KOPT-K1 (cell line): ENCODE measurements around the gene TMEM163.
"Not testable (repeated sequence)": the region's sequence is repeated elsewhere in the genome, so short reads cannot be mapped to it uniquely, and the experiment has no call there.

Source experiments
- H3K27ac ChIP-seq: fragments of 200-600 bp; sonication (generic); 2 replicates; pipeline ENCODE4 v1.5.1; 2016; ENCODE audit warnings: antibody characterized with exemption, mild to moderate bottlenecking, low read depth, low read length; ENCODE audit not compliant: poor library complexity, severe bottlenecking
- H3K36me3 ChIP-seq: fragments of 200-600 bp; sonication (generic); 2 replicates; pipeline ENCODE4 v1.5.1; 2017; ENCODE audit warnings: antibody characterized with exemption, mild to moderate bottlenecking, low read length, moderate library complexity; ENCODE audit not compliant: insufficient read depth
- H3K9me3 ChIP-seq: fragments of 200-600 bp; sonication (generic); 2 replicates; pipeline ENCODE4 v1.5.1; 2017; ENCODE audit warnings: antibody characterized with exemption, low read length, mild to moderate bottlenecking; ENCODE audit not compliant: insufficient read depth, poor library complexity, severe bottlenecking

TMEM163 gene

DNA sequence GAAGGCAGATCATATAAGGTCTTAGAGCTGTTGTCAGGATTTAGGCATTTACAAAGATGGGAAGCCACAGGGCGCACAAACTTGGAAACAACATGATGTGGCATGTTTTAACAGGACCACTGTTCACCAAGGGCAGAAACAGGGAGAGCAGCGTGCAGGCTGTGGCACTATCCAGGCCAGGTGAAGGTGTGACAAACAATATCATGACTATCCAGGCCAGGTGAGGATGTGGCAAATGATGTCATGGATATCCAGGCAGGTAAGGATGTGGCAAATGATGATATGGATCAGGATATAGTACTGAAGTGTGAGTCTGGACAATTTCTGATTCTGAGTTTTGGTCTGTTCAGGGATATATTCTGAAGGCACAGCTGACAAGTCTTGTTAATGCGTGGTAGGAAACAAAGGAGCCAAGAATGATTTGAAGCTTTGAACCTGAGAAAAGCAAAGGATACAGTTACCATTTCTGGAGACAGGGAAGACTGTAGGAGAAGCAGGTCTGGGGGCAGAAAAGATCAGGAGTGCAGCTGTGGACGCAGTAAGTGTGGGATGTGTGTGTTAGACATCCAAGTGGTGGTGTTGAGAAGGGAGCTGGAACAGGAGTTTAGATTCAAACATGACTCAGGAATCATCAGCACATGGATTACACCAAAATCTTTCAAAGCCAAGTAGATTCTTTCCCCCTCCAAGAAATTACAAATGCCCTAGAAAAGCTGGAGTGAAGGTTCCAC, 205.9 kb downstream of the TMEM163 start:
- H3K9me3 ChIP-seq: no peaks in the 10 kb centered on the region
- H3K27ac ChIP-seq: no peak overlapping the region
- H3K36me3 ChIP-seq: no peaks in the 10 kb centered on the region

DNA sequence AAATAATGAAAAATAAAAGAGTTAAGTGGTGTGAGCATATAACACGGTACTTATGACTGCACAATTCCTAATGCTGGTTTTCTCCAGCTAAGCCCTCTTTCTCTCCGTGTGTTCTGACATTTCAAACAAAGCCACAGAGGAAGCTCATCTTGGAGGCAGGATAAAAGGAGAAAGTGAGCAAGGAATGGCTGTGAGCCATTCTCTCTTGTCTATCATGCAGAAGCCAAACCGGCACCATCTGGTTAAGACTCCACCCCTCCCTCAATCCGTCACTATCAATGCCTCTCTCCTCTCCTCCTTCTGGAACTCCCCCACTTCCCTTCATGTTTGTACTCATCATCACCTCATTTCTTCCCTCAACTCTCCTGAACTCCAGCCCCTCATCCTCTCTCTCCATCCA, 210.4 kb downstream of the TMEM163 start:
- Histone ChIP-seq H3K36me3 (no peaks in the 10 kb centered on the region), H3K9me3 (no peaks in the 10 kb centered on the region)

DNA sequence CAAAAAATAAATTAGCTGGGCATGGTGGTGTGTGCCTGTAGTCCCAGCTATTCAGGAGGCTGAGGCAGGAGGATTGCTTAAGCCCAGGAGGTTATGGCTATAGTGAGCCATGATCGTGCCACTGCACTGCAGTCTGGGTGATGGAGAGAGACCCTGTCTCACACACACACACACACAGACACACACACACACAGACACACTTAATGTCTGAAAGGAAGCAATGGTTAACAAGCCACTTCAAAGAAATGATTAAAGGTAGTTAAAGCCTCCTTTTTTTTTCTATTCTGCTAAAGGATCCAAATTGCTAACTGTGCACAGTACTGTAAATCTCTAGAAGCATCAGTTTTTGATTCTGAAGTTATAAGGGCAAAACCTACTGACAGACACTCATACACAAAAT, 211.1 kb downstream of the TMEM163 start:
- H3K36me3 ChIP-seq: no peaks in the 10 kb centered on the region
- H3K27ac ChIP-seq: no peak overlapping the region
- H3K9me3 ChIP-seq: no peaks in the 10 kb centered on the region

More for the DNA sequence above, 210.4 kb downstream of the TMEM163 start:
- no peak overlapping the region for H3K27ac ChIP-seq

DNA sequence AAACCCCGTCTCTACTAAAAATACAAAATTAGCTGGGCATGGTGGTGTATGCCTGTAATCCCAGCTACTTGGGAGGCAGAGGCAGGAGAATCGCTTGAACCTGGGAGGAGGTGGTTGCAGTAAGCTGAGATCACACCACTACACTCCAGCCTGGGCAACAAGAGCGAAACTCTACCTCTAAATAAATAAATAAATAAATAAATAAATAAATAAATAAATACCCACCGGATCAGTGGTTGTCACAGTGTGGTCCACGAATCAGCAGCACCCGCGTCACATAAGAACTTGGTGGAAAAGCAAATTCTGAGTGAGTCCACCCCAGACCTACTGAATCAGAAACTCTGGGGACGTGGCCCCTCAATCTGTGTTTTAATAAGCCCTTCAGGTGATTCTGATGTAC, 211.6 kb downstream of the TMEM163 start:
- H3K27ac ChIP-seq, H3K36me3 ChIP-seq, H3K9me3 ChIP-seq: not testable (repeated sequence)

DNA sequence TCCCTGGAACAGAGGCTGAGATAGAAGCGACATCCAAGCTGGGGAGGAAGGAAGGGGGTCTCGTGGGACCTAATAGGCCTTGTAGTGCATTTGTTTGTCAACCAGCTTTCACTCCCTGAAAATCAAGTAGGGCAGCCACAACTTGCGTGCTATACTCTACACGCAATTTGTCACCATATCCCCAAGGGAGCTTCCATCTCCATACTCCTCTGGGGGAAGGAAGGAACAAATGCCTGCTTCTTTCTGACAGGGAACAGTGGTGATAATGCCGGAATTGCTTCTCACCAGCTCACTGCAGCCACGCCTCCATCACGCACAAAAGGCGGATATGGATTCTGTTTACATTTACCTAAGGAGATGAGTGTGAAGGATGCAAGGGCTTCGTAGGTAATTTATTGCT, 213.4 kb downstream of the TMEM163 start:
- no peak overlapping the region for H3K27ac ChIP-seq
- no peaks in the 10 kb centered on the region for H3K9me3 ChIP-seq

DNA sequence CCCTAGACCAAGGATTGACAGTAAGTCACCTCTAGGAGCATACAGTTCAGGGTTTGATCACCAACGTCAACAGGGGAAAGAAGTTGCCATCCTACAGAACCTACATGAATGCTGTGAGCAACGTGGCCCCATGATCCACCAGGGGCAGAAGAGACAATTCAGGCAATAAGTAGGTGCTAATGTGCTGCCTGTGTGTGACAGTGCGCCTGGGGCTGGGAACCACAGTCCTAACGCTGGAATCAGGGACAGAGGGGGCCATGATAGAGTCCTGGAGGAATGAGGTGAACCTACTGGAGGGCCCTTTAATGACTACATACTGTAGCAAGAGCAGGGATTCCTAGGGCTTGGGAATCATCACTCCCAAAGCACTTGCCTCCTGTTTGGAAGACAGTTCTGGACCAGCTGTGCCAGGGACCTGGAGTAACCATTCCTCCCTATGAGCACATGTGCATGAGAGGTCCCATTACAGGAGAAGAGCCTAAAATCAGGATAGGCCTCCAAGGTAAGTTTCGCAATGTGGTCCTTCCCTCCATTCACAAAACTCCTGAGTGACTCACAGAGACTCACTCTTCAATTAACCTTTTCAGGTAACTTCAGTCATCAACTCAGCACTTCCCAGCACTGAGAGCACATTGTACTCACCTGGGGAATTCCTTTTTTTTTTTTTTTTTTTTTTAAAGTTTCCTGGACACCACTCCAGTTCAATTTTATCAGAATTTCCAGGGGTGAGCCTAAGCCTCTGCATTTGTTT, 214.0 kb downstream of the TMEM163 start:
- Histone ChIP-seq H3K27ac (no peak overlapping the region), H3K9me3 (no peaks in the 10 kb centered on the region)

More for the DNA sequence above, 213.4 kb downstream of the TMEM163 start:
- H3K36me3 ChIP-seq: no peaks in the 10 kb centered on the region

DNA sequence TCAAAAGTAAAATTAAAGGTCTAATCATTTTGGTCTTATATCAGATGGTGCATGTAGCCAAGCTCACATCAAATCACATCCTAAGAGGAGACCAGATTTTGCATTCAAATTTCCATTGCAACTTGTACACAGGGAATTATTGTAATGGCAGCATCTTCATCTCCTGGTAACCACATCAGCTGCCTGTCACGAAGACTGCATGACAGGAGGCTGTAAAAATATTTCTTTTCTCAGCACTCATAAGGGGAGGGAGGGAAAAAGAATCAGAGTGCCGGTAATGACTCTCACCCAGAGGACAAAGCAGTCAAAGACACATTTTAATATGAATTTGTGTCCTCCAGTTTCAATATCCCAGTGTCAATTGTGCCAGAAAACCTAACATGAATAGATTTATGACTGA, 216.7 kb downstream of the TMEM163 start:
- no peaks in the 10 kb centered on the region for H3K9me3 ChIP-seq
- no peak overlapping the region for H3K27ac ChIP-seq
- no peaks in the 10 kb centered on the region for H3K36me3 ChIP-seq

More for the DNA sequence above, 214.0 kb downstream of the TMEM163 start:
- no peaks in the 10 kb centered on the region for H3K36me3 ChIP-seq

DNA sequence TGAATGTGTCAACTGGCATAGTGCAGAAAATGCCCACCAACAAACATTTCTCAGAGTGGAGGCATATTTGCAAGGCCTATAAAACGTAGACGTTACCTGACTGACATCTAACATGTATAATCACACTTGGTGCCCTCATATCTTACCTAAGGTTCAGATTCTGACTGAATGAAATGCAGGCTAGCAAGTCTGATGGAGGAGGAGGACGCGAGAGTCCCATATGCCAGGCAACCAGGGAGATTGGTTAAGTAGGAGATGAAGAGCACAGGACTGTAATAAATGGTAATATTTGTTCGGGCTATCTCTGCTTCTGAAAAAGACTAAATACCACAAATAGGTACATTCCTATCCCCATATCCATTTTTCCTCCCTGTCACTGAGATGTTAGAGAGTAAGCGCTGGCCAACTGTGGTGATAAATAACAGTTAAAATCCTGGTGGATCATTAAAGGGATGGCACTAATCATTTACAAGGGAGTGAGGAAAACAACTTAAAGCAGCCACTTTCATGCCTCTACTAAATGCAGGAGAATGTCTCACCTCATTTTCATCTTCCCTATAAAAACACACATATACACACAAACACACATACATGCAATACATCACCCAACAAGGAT, 217.2 kb downstream of the TMEM163 start:
- Histone ChIP-seq H3K27ac (no peak overlapping the region), H3K9me3 (no peaks in the 10 kb centered on the region)

DNA sequence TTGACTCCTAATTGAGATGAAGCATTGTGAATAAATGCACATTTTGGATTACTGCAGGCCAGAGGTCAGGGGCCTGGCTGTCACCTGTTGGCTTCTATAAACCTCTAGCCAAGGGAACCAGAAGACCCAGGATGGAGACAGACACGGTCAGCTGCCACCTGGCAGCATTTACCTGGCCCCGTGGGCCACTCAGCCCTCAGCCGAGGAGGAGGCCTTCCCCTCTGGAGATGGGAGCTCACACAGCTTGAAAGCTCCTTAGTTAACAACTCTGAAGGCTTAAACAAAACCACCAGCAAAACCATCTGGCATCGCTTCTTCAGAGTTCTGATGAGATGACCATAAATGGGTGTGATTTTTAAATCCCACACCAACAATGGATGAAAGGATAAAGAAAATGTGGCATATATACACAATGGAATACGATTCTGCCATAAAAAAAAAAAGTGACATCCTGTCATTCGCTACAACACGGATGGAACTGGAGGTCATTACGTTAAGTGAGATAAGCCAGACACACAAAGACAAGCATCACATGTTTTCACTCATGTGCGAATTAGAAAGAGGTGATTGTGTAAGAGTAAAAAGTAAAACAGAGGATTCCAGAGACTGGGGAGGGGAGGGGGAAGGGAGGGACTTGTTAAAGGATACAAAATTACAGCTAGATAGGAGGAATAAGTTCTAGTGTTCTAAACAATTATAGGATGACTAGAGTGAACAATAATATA, 218.4 kb downstream of the TMEM163 start:
- no peak overlapping the region for H3K27ac ChIP-seq
- H3K9me3 ChIP-seq: no peaks in the 10 kb centered on the region
- H3K36me3 ChIP-seq: no peaks in the 10 kb centered on the region

More for the DNA sequence above, 217.2 kb downstream of the TMEM163 start:
- H3K36me3 ChIP-seq: no peaks in the 10 kb centered on the region

DNA sequence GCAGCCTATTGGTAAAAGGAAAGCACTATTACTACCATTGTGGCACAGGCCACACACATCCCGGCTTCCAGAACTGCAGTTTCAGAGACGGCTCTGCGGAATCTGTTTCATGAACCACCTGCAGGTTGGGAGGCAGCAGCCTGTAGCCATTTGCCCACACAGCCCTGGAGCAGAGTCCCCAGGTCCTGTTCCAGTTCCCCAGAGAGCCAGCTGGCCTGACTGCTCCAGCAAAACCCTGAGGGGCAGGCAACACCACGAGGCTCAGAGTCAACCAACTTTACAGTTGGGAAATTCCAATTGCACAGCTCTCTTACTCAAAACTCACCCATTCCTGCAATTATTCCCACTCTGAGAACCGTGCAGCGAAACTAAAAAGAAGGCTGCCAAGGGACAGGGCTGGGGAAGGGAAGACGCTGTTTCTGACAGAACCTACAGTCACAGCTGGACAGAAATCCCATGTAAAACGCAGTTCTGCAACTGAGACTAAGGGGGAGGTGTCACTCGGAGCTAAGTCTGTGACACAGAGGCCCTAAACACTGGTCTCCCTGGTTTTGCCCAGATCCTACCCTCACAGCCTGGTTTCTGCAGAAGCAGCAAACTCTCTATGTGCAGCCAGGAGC, 219.4 kb downstream of the TMEM163 start:
- Histone ChIP-seq H3K27ac (no peak overlapping the region), H3K9me3 (no peaks in the 10 kb centered on the region), H3K36me3 (no peaks in the 10 kb centered on the region)

DNA sequence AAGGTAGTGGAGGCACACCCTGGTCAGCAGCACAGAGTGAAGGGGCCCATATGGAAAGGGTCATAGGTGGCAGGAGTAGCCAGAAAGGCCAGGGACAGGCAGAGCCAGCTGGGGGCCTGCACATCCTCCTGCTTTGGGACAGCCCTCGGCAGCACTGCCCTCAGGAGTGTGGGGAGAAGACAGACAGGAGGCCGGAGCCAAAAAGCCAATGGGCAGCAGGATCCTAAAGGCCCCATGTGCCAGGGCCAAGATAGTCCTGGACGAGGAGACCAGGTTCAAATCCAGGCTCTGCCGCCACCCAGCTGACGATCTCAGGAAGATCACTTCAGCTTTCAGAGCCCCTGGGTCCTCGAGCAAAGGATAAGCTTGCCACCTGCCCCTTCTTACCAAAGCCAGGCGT, 220.1 kb downstream of the TMEM163 start:
- H3K36me3 ChIP-seq: no peaks in the 10 kb centered on the region
- no peaks in the 10 kb centered on the region for H3K9me3 ChIP-seq
- no peak overlapping the region for H3K27ac ChIP-seq

DNA sequence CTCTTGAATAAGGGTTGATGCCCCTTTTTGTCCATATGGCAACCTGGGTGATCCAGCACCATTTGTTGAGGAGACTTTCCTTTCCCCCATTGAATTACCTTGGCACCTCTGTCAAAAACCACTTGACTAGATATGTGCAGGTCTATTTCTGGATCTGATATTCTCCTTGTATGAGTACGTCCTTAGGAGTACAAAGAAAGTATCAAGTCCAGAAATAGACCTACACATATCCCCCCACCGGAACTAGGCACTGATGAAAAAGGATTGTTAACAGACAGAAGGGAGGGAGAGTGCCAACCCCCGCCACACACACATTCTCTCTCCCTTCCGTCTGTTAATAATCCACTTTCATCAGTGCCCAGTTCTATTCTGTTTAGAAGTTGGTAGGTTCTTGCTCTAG, 225.0 kb downstream of the TMEM163 start:
- no peaks in the 10 kb centered on the region for H3K9me3 ChIP-seq
- H3K36me3 ChIP-seq: no peaks in the 10 kb centered on the region
- no peak overlapping the region for H3K27ac ChIP-seq

DNA sequence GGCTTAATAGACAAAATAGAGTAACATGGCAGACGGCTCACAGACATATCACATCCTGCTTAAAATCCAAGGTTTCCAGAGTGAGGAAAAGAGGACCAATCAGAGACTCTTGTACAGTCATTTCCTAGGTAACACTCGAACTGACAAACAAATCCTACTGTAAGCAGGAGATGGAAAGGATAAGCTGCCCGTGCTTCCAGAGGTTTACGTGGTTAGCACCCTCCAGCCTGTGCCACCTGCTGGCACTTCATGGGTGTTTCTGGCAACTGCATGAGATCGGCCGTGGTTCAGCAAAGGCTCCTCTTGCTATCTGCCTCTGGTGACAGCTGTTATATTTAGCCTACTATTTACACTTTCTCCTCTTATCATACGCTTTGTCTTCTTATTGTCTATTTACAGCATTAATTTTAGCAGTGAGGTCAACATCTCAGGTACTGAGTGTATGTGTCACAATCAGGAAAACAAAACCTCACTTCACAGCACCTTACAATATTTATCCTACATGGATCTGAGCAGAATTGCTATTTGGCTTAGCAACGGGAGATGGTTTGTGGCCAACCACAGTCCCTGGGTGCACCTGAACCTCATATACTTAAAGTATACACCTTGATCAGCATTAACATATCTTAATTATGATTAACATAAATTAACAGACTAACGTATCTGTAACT, 226.9 kb downstream of the TMEM163 start:
- H3K36me3 ChIP-seq: no peaks in the 10 kb centered on the region
- no peaks in the 10 kb centered on the region for H3K9me3 ChIP-seq
- H3K27ac ChIP-seq: no peak overlapping the region

DNA sequence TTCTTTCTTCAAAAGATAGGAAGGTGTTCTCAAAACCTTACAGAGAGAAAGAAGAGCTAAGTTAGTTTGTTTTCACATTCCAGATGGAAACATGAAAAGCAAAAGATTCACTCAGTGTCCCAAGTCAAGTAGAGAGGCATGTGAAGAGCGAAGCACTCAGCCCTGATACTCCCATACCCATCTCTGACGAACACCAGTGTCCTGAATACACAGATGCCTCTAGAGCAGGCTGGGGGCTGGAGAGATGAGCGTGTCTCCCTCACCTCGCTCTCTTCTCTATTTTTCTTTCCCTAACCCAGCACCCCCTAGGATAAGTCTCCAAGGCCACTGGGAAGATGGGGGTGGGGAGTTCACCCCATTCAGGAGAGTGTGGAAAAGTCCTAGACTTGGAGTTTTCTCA, 227.8 kb downstream of the TMEM163 start:
- no peaks in the 10 kb centered on the region for H3K9me3 ChIP-seq
- no peaks in the 10 kb centered on the region for H3K36me3 ChIP-seq
- no peak overlapping the region for H3K27ac ChIP-seq
